AG09309 (cell line): Measurements from ENCODE around the gene DEFB127.
"Not testable (repeated sequence)": the region's sequence is repeated elsewhere in the genome, so short reads cannot be mapped to it uniquely, and the experiment has no call there.

Experiments used
- DNase-seq: peaks from one replicate; pipeline ENCODE4 v3.0.0-alpha.2; 2010; ENCODE audit warnings: low read depth
- H3K4me3 ChIP-seq: 2 replicates; pipeline ENCODE4 v1.5.1; 2011; ENCODE audit warnings: mild to moderate bottlenecking, low read depth, low read length, moderate library complexity; ENCODE audit not compliant: control insufficient read depth
- TF ChIP-seq, protein P1 (sequence below): IDR thresholded peaks from 2 replicates; pipeline ENCODE4 v1.5.1; 2011; ENCODE audit warnings: mild to moderate bottlenecking, low read depth, low read length, inconsistent platforms; ENCODE audit not compliant: insufficient read depth, control insufficient read depth; ENCODE audit errors: missing control alignments

DEFB127 gene

DNA sequence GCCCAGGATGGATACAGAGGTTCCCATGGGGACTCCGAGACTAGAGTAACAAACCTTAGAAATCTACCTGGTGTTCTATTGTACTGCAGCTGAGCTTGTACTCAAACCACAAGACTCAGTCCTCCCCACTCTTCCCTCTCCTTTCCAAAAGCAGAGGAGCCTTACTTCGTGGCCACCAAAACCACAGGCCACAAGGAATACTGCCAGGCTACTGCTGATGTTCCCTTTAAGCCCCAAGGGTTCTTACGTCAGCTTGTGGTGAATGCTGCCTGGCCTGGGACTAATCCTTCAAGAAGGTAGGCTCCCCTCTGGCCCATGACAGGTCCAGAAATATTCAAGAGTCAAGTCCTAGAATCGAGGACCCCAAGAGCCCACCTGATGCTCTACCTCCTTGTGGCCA, 42.7 kb downstream of the DEFB127 start:
- H3K4me3 ChIP-seq, result no peak overlapping the region
- TF ChIP-seq, protein P1, sequence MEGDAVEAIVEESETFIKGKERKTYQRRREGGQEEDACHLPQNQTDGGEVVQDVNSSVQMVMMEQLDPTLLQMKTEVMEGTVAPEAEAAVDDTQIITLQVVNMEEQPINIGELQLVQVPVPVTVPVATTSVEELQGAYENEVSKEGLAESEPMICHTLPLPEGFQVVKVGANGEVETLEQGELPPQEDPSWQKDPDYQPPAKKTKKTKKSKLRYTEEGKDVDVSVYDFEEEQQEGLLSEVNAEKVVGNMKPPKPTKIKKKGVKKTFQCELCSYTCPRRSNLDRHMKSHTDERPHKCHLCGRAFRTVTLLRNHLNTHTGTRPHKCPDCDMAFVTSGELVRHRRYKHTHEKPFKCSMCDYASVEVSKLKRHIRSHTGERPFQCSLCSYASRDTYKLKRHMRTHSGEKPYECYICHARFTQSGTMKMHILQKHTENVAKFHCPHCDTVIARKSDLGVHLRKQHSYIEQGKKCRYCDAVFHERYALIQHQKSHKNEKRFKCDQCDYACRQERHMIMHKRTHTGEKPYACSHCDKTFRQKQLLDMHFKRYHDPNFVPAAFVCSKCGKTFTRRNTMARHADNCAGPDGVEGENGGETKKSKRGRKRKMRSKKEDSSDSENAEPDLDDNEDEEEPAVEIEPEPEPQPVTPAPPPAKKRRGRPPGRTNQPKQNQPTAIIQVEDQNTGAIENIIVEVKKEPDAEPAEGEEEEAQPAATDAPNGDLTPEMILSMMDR, result no peak
- DNase-seq, result no peak

DNA sequence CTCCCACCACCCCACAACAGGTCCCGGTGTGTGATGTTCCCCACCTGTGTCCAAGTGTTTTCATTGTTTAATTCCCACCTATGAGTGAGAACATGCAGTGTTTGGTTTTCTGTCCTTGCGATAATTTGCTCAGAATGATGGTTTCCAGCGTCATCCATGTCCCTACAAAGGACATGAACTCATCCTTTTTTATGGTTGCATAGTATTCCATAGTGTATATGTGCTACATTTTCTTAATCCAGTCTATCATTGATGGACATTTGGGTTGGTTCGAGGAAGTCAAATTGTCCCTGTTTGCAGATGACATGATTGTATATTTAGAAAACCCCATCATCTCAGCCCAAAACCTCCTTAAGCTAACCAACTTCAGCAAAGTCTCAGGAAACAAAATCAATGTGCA, 46.4 kb downstream of the DEFB127 start:
- H3K4me3 ChIP-seq, DNase-seq: not testable (repeated sequence)
